Measurements from ENCODE around the gene NEUROD2.

Gene NEUROD2

DNA sequence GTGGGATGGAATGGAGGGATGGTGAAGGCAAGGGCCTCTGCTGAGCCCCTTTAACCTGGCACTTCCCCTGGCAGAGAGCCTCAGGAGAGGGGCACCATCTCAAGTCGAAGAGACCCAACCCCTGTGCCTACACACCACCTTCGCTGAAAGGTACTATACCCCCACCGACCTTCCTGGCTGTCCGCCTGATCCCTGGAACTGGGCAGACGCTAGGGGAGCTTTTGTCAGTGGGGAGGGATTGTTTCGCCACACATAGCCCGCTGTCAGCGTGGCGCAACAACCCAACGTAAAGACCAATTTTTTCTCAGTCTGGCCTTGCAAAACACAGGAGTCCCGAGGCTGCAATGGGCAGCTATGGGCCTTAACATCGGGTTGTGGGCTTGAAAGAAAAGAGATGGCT lies 22.2 kb upstream of the NEUROD2 start:
- DNase-seq (ENCODE audit: low read depth), result no peak
- no peak overlapping the region for H3K4me3 ChIP-seq (ENCODE audit: low read depth, low read length)
- TF ChIP-seq, protein P1, sequence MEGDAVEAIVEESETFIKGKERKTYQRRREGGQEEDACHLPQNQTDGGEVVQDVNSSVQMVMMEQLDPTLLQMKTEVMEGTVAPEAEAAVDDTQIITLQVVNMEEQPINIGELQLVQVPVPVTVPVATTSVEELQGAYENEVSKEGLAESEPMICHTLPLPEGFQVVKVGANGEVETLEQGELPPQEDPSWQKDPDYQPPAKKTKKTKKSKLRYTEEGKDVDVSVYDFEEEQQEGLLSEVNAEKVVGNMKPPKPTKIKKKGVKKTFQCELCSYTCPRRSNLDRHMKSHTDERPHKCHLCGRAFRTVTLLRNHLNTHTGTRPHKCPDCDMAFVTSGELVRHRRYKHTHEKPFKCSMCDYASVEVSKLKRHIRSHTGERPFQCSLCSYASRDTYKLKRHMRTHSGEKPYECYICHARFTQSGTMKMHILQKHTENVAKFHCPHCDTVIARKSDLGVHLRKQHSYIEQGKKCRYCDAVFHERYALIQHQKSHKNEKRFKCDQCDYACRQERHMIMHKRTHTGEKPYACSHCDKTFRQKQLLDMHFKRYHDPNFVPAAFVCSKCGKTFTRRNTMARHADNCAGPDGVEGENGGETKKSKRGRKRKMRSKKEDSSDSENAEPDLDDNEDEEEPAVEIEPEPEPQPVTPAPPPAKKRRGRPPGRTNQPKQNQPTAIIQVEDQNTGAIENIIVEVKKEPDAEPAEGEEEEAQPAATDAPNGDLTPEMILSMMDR (IDR thresholded peaks at IDR 0.05; ENCODE audit: low read depth, low read length, missing control alignments), result no peak

DNA sequence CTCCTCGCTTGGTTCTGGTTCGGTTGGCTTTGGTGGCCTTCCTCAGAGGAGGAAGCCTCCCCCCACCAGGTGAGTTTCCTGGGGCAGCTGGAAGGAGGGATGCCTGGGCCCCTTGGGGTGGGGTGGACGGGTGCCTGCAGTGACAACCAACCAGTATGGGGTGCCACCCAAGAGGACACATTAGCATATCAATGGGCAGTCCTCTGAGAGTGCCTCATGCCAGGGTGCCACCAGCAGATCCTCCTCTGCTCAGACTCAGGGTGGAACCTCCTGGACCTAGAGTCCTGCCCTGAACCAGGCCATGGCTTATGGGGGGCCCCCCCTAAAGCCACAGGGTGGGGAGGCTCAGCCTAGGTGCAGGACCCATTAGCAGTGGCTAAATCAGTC lies 21.8 kb upstream of the NEUROD2 start:
- TF ChIP-seq, protein P1 (IDR thresholded peaks at IDR 0.05; ENCODE audit: low read depth, low read length, missing control alignments), result no peak
- no peak for DNase-seq (ENCODE audit: low read depth)
- H3K4me3 ChIP-seq (ENCODE audit: low read depth, low read length), result no peak overlapping the region

DNA sequence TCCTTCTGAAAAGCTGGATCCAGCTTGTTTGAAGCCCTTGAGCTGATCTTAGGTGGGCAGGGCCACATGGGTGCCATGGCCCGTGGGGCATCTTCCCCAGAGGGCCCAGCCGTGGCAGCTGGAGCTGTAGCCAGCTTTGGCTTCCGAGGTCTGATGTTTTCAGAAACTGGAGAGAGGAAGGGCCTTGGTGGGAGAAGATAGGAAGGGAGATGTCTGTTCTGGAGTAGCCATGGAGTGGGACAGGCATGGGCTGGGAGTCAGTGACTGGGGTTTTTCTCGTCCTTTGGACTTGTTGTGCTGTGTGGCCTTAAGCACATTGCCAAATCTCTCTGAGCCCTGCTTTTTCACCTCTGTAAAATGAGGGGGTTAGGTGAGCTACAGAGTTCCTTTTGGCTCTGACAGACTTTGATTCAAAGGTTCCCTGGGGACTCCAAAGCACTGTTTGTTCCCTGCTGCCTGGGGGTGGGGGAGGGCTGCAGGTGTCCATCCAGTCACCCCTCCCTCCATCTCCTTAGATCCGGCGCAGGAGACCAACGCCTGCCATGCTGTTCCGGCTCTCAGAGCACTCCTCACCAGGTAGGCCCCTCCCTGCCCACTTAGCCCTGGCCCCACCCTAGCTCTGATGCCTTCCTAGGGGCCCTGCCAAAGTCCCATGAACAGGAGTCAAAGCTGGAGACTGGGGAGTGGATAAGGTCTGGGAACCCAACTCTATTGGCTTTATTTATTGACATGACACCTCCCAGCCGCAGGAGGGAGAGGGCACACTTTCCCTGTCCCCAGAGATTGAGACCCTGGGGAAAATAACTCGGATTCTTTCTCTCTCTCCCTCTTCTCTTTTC lies 21.2 kb upstream of the NEUROD2 start:
- H3K4me3 ChIP-seq (ENCODE audit: low read depth, low read length), result no peak overlapping the region
- DNase-seq (ENCODE audit: low read depth), result no peak
- TF ChIP-seq, protein P1 (IDR thresholded peaks at IDR 0.05; ENCODE audit: low read depth, low read length, missing control alignments), result no peak

DNA sequence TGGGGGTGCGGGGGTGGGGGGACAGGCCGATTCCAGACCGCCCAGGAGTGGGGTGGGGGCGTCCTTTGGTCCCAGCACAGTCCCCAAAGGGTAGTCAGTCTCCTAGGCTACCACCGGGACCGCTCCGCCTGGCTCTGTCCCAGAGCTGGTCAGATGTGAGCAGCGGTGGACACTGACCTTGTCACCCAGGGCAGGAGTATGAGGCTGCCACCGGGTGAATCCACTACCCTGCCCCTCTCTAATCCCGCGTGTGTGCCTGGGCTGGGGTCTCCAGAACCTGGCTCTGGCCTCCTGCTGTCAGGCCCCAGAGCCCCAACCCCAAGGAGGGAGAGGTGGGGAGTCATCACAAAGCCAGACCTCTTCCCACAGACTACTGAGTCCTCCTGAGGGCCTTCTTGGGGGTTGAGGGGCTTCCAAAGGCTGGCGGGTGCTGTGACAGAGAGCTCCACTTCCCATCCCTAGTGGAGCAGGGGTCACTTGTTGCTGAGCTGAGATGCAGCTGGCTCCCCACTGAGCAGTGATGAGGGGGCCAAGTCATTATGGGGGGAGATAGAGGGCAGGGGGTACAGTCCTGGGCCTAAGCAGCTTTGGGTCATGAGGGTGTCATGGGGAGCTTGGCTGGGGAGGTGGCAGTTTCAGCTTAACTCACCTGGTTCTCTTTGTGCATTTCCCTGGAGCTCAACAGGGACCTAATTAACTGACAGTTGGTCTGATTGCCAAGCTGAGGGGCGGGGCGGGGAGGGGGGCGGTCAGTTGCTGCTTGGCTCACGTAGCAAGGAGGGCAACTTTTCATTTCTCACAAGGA lies 20.2 kb upstream of the NEUROD2 start:
- TF ChIP-seq, protein P1 (IDR thresholded peaks at IDR 0.05; ENCODE audit: low read depth, low read length, missing control alignments), result no peak
- DNase-seq (ENCODE audit: low read depth), result no peak
- H3K4me3 ChIP-seq (ENCODE audit: low read depth, low read length), result no peak overlapping the region

DNA sequence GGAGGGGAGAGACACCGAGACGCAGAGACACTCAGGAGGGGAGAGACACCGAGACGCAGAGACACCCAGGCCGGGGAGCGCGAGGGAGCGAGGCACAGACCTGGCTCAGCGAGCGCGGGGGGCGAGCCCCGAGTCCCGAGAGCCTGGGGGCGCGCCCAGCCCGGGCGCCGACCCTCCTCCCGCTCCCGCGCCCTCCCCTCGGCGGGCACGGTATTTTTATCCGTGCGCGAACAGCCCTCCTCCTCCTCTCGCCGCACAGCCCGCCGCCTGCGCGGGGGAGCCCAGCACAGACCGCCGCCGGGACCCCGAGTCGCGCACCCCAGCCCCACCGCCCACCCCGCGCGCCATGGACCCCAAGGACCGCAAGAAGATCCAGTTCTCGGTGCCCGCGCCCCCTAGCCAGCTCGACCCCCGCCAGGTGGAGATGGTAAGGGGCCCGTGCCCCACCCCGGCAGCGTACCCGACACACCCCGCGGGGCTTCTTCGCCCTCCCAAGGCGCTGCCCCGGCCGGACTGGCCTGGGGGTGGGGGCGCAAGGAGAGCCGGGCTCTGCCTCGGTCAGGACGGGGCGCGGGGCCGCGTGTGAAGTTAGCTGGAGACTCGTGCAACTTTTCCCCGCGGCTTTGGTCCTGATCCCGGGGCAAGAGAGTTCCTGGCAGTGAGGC lies 19.5 kb upstream of the NEUROD2 start:
- no peak overlapping the region for H3K4me3 ChIP-seq (ENCODE audit: low read depth, low read length)
- DNase-seq (ENCODE audit: low read depth), result no peak
- TF ChIP-seq, protein P1 (IDR thresholded peaks at IDR 0.05; ENCODE audit: low read depth, low read length, missing control alignments), result no peak

DNA sequence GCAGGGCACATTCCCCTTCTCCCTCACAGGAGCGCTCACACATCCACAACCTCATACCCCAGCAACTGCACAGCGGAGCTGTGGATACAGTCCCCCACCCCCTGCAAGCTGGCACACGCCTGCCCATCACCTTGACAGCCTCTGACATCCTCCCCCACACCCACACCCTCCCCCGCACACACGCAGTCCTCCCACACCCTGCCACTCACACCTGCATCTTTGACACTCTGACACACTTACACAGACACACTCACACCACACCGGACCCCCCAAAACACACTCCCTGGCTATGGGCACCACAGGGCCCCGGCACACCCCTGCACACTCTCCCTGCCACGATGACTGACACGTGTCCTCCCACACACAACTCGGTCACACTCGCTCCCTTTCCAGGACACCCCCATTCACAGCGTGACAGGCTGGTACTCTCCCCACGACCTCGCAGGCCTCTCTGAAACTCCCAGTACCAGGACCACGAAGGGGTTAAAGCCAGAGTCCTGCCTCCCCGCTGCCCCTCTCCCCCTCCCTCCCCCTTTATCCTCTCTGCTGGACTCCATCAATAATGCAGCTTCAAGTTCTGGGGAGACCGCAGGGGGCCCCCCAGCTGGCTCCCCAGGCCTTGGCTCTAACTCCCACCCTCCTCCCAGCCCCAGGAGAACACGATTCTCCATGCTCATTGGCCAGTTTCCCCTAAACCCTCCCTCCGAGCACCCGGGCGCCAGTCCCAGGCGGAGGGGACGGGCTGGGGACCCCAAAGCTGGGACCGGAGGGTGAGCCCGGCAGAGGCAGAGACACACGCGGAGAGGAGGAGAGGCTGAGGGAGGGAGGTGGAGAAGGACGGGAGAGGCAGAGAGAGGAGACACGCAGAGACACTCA lies 18.7 kb upstream of the NEUROD2 start, which contains the start of gene PPP1R1B:
PPP1R1B (plus strand) TSS at position 782 of the 876 bp plus-strand sequence. CDS start 441 bp downstream, outside the sequence.
- no peak within 1 kb of the TSS for H3K4me3 ChIP-seq (ENCODE audit: low read depth, low read length)

More for the DNA sequence above, 18.7 kb upstream of the NEUROD2 start, which contains the start of gene PPP1R1B:
- TF ChIP-seq, protein P1 (IDR thresholded peaks at IDR 0.05; ENCODE audit: low read depth, low read length, missing control alignments), result no peak
- DNase-seq (ENCODE audit: low read depth), result no peak
